Erythroblast (primary cell): Measurements from ENCODE around the gene DCLK3.

ENCODE experiments used
- GATA1 ChIP-seq: IDR thresholded peaks from 2 replicates; pipeline ENCODE4 v1.6.1; 2011; ENCODE audit warnings: low read depth, mild to moderate bottlenecking, control low read depth, low read length, moderate library complexity
- POLR2A ChIP-seq: IDR thresholded peaks from 2 replicates; pipeline ENCODE4 v1.6.1; 2011; ENCODE audit warnings: mild to moderate bottlenecking, low read length

- TF ChIP-seq POLR2A (no peak), GATA1 (no peak)
Measured at GRCh38 chr3:36666166-36666565, 98.2 kb downstream of the DCLK3 start.
